Kidney (tissue), 14 donors: Measurements from ENCODE around the gene ATP1A3. TPM values are rescaled to one million over a fixed set of nuclear protein-coding genes. Genes with fewer than 3 reads are reported as not detected.

Source experiments
- DNase-seq, 5 donors: peaks; one replicate each; pipeline ENCODE4 v3.0.0-alpha.2; 2013 to 2020
- FAIRE-seq: peaks from 2 replicates; lab custom pipeline; 2012; peaks lifted over from hg19 to GRCh38; lab: Jason Lieb, UNC
- H3K27ac ChIP-seq, 2 donors: one replicate each; pipeline ENCODE4 v1.7.0; 2013; ENCODE audit warnings: low read depth in 2 of 2, low read length in 2 of 2, inconsistent platforms in 1 of 2
- H3K27me3 ChIP-seq: one replicate; pipeline ENCODE4 v1.7.1; 2013; ENCODE audit warnings: low read length, inconsistent platforms; ENCODE audit not compliant: control insufficient read depth, insufficient read depth
- H3K36me3 ChIP-seq, 3 donors: one replicate each; pipeline versions ENCODE4 v1.7.0 to v1.7.1; 2013; ENCODE audit warnings: low read length in 3 of 3, control low read depth in 1 of 3, inconsistent platforms in 1 of 3; ENCODE audit not compliant: insufficient read depth in 3 of 3, control insufficient read depth in 2 of 3
- H3K4me1 ChIP-seq, 3 donors: one replicate each; pipeline versions ENCODE4 v1.7.0 to v1.7.1; 2013; ENCODE audit warnings: low read length in 3 of 3, inconsistent platforms in 1 of 3, low read depth in 1 of 3; ENCODE audit not compliant: control insufficient read depth in 2 of 3, insufficient read depth in 2 of 3
- H3K4me3 ChIP-seq, 3 donors: one replicate each; pipeline versions ENCODE4 v1.7.0 to v1.8.1; 2013; ENCODE audit warnings: low read length in 3 of 3, control low read depth in 1 of 3, inconsistent platforms in 1 of 3
- H3K9ac ChIP-seq, 3 donors: one replicate each; pipeline versions ENCODE4 v1.7.0 to v1.7.1; 2013; ENCODE audit warnings: low read length in 3 of 3, control low read depth in 1 of 3, inconsistent platforms in 1 of 3
- H3K9me3 ChIP-seq, 3 donors: one replicate each; pipeline versions ENCODE4 v1.7.0 to v1.7.1; 2013; ENCODE audit warnings: low read length in 3 of 3, control low read depth in 1 of 3, inconsistent platforms in 1 of 3; ENCODE audit not compliant: control insufficient read depth in 2 of 3, insufficient read depth in 1 of 3
- CTCF ChIP-seq: IDR thresholded peaks from 3 replicates; pipeline ENCODE4 v1.5.1; 2012; ENCODE audit warnings: mild to moderate bottlenecking, moderate library complexity, borderline replicate concordance; ENCODE audit not compliant: insufficient read depth; ENCODE audit errors: extremely low read depth
- intact Hi-C: fragments of 100-400 bp; cut with DNase I; formaldehyde crosslinking; loops from one replicate; pipeline ENCODE4 v1.11.1; 2022
- polyA plus RNA-seq: library from polyadenylated mRNA; stranded (reverse); fragments of 350-450 nt; fragmentation: Illumina TruSeq; extraction: RNeasy Lipid Tissue Mini Kit (QIAGEN cat#74804); gene quantifications from one replicate; pipeline ENCODE4 v1.2.3, GENCODE V29; 2014; ENCODE audit warnings: low read depth, low replicate concordance; ENCODE audit not compliant: insufficient read depth
- total RNA-seq: library from RNA; stranded (reverse); fragmentation: NEBNext Ultra II Directional; extraction: Animal tissue kit (Norgen Biotek cat#: 25700); gene quantifications from one replicate; pipeline ENCODE4 v1.2.1, GENCODE V29; 2021
- donor health status: control.
- donor health status: control.
- donor health status: control.
- donor health status: control.
- donor health status: control.
- donor health status: DM: yes; HTN: yes; CAD: no.
- donor health status: Normal renal cell carcinoma (clear cell type).

ATP1A3 gene
- total and polyA plus RNA-seq, 2 donors from 2014 or later: not detected

- intact Hi-C loops: no loop called here
- peaks cover 0 to 3% (median 0%) of the 10 kb centered on the region in 3 donors for H3K4me1 ChIP-seq
- no peaks in the 10 kb centered on the region for H3K9me3 ChIP-seq
- H3K27me3 ChIP-seq: peaks cover 21% of the 10 kb centered on the region
- H3K4me3 ChIP-seq: no peak overlapping the region
- FAIRE-seq (no peak), DNase-seq (peak in 4 of 5 donors; percentile 39 to 64 (median 51))
- no peak overlapping the region for H3K27ac ChIP-seq
- TF ChIP-seq CTCF: peak; percentile 16
- H3K9ac ChIP-seq: no peak overlapping the region
- H3K36me3 ChIP-seq: no peaks in the 10 kb centered on the region
Observed at GRCh38 chr19:41998246-41999020, 4.4 kb upstream of the ATP1A3 start.

GRCh38 chr19:41997851-41998229, 3.8 kb upstream of the ATP1A3 start:
- Histone ChIP-seq H3K9ac (no peak overlapping the region), H3K27ac (no peak overlapping the region), H3K4me3 (no peak overlapping the region), H3K9me3 (no peaks in the 10 kb centered on the region), H3K27me3 (peaks cover 23% of the 10 kb centered on the region), H3K4me1 (peaks cover 0 to 3% (median 0%) of the 10 kb centered on the region in 3 donors), H3K36me3 (no peaks in the 10 kb centered on the region)
- peak in 1 of 5 donors; percentile 59 for DNase-seq
- no peak for TF ChIP-seq CTCF
- no peak for FAIRE-seq
- intact Hi-C loops: no loop called here

GRCh38 chr19:41997121-41997850, 3.3 kb upstream of the ATP1A3 start:
- FAIRE-seq: no peak
- Histone ChIP-seq H3K9me3 (no peaks in the 10 kb centered on the region), H3K9ac (no peak overlapping the region), H3K4me3 (no peak overlapping the region), H3K27ac (no peak overlapping the region), H3K4me1 (peaks cover 0 to 3% (median 0%) of the 10 kb centered on the region in 3 donors), H3K36me3 (no peaks in the 10 kb centered on the region), H3K27me3 (peaks cover 23% of the 10 kb centered on the region)
- peak; percentile 56 to 81 (median 77) for DNase-seq
- no peak for TF ChIP-seq CTCF
- intact Hi-C loops: no loop called here
